Measurements from ENCODE around the gene PTPRK. TPM values are rescaled to one million over a fixed set of nuclear protein-coding genes. Genes with fewer than 3 reads are reported as not detected.

PTPRK gene
- total and polyA plus RNA-seq, 4 donors, result 8.2 to 224 (median 42.9) TPM

DNA sequence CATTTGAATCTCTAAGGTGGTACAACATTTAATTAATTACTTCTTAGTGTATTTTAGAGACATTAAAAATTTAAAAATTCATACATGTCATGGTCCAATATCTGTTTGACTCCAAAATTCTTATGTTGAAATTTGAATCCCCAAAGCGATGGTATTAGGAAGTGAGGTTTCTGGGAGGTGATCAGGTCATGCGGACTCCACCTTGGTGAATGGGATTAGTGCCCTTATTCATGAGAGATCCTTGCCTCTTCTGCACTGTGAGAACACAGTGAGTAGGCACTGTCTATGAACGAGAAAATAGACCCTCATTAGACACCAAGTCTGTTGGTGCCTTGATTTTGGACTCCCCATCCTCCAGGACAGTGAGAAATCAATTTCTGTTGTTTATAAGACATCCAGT is 254.7 kb downstream of the PTPRK start:
- H3K4me3 ChIP-seq, result no peak overlapping the region
- H3K36me3 ChIP-seq (ENCODE audit: control insufficient read depth in 4 of 4, insufficient read depth in 4 of 4, low read length in 4 of 4), result peaks cover 0 to 4% (median 3%) of the 10 kb centered on the region in 4 donors
- DNase-seq (no peak), ATAC-seq (ENCODE audit: insufficient read depth, low FRiP score) (no peak)
- TF ChIP-seq, protein P1, sequence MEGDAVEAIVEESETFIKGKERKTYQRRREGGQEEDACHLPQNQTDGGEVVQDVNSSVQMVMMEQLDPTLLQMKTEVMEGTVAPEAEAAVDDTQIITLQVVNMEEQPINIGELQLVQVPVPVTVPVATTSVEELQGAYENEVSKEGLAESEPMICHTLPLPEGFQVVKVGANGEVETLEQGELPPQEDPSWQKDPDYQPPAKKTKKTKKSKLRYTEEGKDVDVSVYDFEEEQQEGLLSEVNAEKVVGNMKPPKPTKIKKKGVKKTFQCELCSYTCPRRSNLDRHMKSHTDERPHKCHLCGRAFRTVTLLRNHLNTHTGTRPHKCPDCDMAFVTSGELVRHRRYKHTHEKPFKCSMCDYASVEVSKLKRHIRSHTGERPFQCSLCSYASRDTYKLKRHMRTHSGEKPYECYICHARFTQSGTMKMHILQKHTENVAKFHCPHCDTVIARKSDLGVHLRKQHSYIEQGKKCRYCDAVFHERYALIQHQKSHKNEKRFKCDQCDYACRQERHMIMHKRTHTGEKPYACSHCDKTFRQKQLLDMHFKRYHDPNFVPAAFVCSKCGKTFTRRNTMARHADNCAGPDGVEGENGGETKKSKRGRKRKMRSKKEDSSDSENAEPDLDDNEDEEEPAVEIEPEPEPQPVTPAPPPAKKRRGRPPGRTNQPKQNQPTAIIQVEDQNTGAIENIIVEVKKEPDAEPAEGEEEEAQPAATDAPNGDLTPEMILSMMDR (IDR thresholded peaks at IDR 0.05; ENCODE audit: control extremely low read depth, extremely low read depth), result no peak
- WGBS, 2 donors, result 92 to 93% methylated on average over 3 of the region's 3 CpGs
- H3K9me3 ChIP-seq (ENCODE audit: control insufficient read depth in 4 of 4, insufficient read depth in 3 of 4, low read length in 3 of 4), result peaks cover 0 to 1% (median 0%) of the 10 kb centered on the region in 4 donors
- H3K4me1 ChIP-seq (ENCODE audit: control insufficient read depth in 5 of 5, insufficient read depth in 5 of 5, low read length in 5 of 5), result peaks cover 0 to 2% (median 0%) of the 10 kb centered on the region in 5 donors
- no peak overlapping the region for H3K9ac ChIP-seq (ENCODE audit: insufficient read depth in 1 of 2, low read length in 2 of 2)
- H3K27me3 ChIP-seq (ENCODE audit: control insufficient read depth in 3 of 3, insufficient read depth in 3 of 3, low read length in 2 of 3), result no peaks in the 10 kb centered on the region
- no peak overlapping the region for H3K27ac ChIP-seq (ENCODE audit: low read depth in 1 of 2, low read length in 1 of 2)

GRCh38 chr6:128259730-128260685 is 260.4 kb downstream of the PTPRK start:
- 74% methylated on average over 6 of the region's 6 CpGs for WGBS, 2 donors
- Histone ChIP-seq H3K9ac (ENCODE audit: insufficient read depth in 1 of 2, low read length in 2 of 2) (no peak overlapping the region), H3K4me3 (no peak overlapping the region), H3K9me3 (ENCODE audit: control insufficient read depth in 4 of 4, insufficient read depth in 3 of 4, low read length in 3 of 4) (no peaks in the 10 kb centered on the region), H3K27me3 (ENCODE audit: control insufficient read depth in 3 of 3, insufficient read depth in 3 of 3, low read length in 2 of 3) (no peaks in the 10 kb centered on the region), H3K27ac (ENCODE audit: low read depth in 1 of 2, low read length in 1 of 2) (no peak overlapping the region), H3K4me1 (ENCODE audit: control insufficient read depth in 5 of 5, insufficient read depth in 5 of 5, low read length in 5 of 5) (peaks cover 0 to 6% (median 0%) of the 10 kb centered on the region in 5 donors), H3K36me3 (ENCODE audit: control insufficient read depth in 4 of 4, insufficient read depth in 4 of 4, low read length in 4 of 4) (peaks cover 0 to 4% (median 1%) of the 10 kb centered on the region in 4 donors)
- ATAC-seq (ENCODE audit: insufficient read depth, low FRiP score) (no peak), DNase-seq (no peak)
- TF ChIP-seq, protein P1 (IDR thresholded peaks at IDR 0.05; ENCODE audit: control extremely low read depth, extremely low read depth), result no peak

DNA sequence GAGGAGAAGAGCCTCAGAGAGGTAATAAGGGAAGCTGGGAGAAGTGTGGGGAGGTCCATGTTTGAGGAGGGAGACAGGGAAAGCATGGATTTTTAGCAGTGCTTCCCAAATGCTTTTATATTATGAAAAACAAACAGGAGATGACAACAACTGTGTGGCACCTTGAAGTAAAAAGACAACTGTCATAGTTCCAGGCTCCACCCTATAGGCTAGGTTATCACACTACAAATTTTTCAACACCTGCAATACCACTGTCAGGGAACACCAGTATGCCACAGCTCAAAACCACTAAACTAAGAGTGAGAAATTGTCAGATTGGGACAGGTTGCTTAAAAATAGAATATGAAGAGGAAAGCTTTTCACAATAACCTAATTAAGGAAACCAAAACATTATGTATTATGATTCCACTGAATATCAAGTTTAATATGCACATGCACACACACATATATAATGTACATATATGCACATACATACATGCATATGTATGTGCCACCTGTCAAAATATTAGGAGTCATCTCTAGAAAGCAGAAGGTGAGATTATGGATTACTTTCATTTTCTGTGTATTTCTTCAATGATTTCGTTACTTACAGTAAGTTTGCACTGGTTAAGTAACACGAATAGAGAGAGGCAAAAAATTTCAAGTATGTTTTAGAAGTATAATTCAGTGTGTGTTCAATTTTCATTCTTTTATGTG is 261.2 kb downstream of the PTPRK start:
- TF ChIP-seq, protein P1 (IDR thresholded peaks at IDR 0.05; ENCODE audit: control extremely low read depth, extremely low read depth), result no peak
- H3K9me3 ChIP-seq (ENCODE audit: control insufficient read depth in 4 of 4, insufficient read depth in 3 of 4, low read length in 3 of 4), result no peaks in the 10 kb centered on the region
- 28 to 57% methylated on average over 2 of the region's 2 CpGs for WGBS, 2 donors
- no peak overlapping the region for H3K27ac ChIP-seq (ENCODE audit: low read depth in 1 of 2, low read length in 1 of 2)
- H3K4me1 ChIP-seq (ENCODE audit: control insufficient read depth in 5 of 5, insufficient read depth in 5 of 5, low read length in 5 of 5), result peaks cover 0 to 6% (median 0%) of the 10 kb centered on the region in 5 donors
- no peaks in the 10 kb centered on the region for H3K27me3 ChIP-seq (ENCODE audit: control insufficient read depth in 3 of 3, insufficient read depth in 3 of 3, low read length in 2 of 3)
- DNase-seq (no peak), ATAC-seq (ENCODE audit: insufficient read depth, low FRiP score) (no peak)
- peaks cover 0 to 4% (median 1%) of the 10 kb centered on the region in 4 donors for H3K36me3 ChIP-seq (ENCODE audit: control insufficient read depth in 4 of 4, insufficient read depth in 4 of 4, low read length in 4 of 4)
- H3K9ac ChIP-seq (ENCODE audit: insufficient read depth in 1 of 2, low read length in 2 of 2), result no peak overlapping the region
- no peak overlapping the region for H3K4me3 ChIP-seq

Measured in lung (tissue), 12 donors.